Memory B cell (primary cell): ENCODE measurements around the gene TTC28.

ENCODE experiments used
- ATAC-seq: fragments of 150-1000 bp; cut with Tn5 transposase; 2 replicates; pipeline ENCODE4 v1.10.0; 2021; ENCODE audit warnings: low read depth, mild to moderate bottlenecking, moderate library complexity
- DNase-seq, 2 donors: peaks; one replicate each; pipeline ENCODE4 v3.0.0; 2022; ENCODE audit warnings: low spot score in 2 of 2
- H3K27ac Mint-ChIP-seq: one replicate; pipeline ENCODE4 v1.8.0; 2022; ENCODE audit warnings: mild to moderate bottlenecking, moderate library complexity, mixed read lengths
- H3K27me3 Mint-ChIP-seq: one replicate; pipeline ENCODE4 v1.8.0; 2022; ENCODE audit warnings: mixed read lengths
- H3K36me3 Mint-ChIP-seq: one replicate; pipeline ENCODE4 v1.8.0; 2022; ENCODE audit warnings: mild to moderate bottlenecking, mixed read lengths
- H3K4me1 Mint-ChIP-seq: one replicate; pipeline ENCODE4 v1.8.0; 2022; ENCODE audit warnings: mixed read lengths
- H3K4me3 Mint-ChIP-seq: one replicate; pipeline ENCODE4 v1.8.0; 2022; ENCODE audit warnings: mild to moderate bottlenecking, moderate library complexity, mixed read lengths
- H3K9me3 Mint-ChIP-seq: one replicate; pipeline ENCODE4 v1.8.0; 2022; ENCODE audit warnings: mixed read lengths

The TTC28 gene

DNA sequence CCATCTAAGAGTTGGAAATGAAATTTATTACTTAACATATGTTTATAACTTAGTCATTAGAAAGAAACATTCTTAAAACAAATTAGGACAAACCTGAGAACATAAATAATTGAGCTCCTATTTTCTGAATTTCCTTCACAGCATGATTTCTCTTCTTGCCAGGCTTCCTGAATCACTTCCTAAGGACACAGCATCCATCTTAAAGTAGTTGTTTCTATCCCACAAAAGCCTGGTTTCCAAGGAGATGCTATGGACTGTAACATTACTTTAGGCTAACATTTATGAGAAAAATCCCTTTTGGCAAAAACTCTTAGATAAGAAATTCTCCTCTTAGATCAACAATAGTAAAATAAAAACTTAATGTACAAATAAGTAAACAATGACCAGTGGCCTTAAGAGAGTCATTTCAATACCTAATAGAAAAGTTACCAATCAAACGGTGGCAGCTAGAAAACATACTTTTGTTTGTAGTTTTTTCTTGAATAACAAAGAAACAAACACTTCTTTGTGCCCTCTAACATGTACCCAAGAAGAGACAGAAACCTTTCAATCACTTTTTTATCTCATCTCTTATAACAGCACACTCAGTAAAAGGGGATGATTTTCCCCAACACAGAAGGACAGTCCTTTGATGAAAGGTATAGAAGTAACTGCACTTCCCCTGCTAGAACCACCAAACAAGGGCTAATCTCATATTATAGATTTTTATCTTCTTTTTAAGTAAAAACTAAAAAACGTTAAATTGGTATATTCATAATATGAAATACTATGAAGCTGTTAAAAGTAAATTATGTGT is 74.5 kb downstream of the TTC28 start:
- no peaks in the 10 kb centered on the region for H3K36me3 Mint-ChIP-seq
- peaks cover 14% of the 10 kb centered on the region for H3K27me3 Mint-ChIP-seq
- H3K4me1 Mint-ChIP-seq: no peaks in the 10 kb centered on the region
- H3K27ac Mint-ChIP-seq: no peak overlapping the region
- H3K4me3 Mint-ChIP-seq: no peak overlapping the region
- ATAC-seq: no peak
- DNase-seq: no peak
- H3K9me3 Mint-ChIP-seq: no peaks in the 10 kb centered on the region

DNA sequence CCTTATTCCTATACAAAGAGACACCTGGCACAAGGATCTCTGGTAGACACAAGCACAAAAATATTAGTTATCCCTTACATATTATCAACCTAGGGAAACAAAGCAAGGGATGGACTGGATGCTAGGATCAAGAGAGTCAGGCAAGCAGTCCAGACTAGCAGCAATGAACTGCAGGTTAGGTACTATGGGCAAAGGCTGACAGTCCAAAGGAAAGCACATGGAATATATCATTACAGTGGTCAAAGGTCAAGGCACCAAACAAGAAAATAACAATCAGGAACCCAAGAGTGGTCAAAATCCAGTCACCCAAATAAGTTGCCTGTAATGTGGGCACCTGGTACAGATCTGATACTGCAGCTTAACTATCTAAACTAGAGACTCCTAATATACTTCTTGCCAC is 77.7 kb downstream of the TTC28 start:
- no peaks in the 10 kb centered on the region for H3K4me1 Mint-ChIP-seq
- no peaks in the 10 kb centered on the region for H3K36me3 Mint-ChIP-seq
- peaks cover 5% of the 10 kb centered on the region for H3K27me3 Mint-ChIP-seq
- ATAC-seq: no peak
- DNase-seq: no peak
- no peak overlapping the region for H3K27ac Mint-ChIP-seq
- no peak overlapping the region for H3K4me3 Mint-ChIP-seq
- H3K9me3 Mint-ChIP-seq: no peaks in the 10 kb centered on the region

DNA sequence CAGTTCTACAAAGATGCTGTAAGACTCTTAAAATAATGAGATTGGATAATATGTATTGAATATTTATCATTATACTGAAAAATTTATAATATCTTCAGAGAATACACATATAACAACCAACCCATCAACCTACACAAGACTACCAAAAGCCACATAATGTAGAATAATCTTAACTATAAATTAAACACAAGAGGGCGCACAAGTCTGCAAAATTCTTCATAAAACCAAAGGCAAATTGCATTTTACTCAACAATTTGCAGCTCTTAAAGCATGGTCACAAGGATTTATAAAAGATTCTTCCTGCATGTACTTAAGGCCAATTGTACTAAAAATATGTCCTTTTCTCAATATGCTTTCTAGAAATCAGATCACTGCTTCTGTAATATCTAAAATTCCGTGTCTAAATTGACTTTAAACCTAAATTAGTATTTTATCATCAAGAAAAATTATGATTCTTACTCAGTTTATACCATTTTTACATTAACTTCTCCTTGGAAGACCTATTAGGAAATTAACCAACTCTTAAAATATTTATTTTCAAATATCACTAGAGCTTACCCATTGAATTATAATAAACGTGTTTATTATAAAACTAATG is 79.0 kb downstream of the TTC28 start:
- Mint-ChIP-seq H3K27ac (no peak overlapping the region), H3K4me1 (no peaks in the 10 kb centered on the region), H3K27me3 (peaks cover 7% of the 10 kb centered on the region), H3K9me3 (no peaks in the 10 kb centered on the region), H3K4me3 (no peak overlapping the region), H3K36me3 (no peaks in the 10 kb centered on the region)
- ATAC-seq: peak; percentile 39
- DNase-seq: peak in 1 of 2 donors; percentile 46

DNA sequence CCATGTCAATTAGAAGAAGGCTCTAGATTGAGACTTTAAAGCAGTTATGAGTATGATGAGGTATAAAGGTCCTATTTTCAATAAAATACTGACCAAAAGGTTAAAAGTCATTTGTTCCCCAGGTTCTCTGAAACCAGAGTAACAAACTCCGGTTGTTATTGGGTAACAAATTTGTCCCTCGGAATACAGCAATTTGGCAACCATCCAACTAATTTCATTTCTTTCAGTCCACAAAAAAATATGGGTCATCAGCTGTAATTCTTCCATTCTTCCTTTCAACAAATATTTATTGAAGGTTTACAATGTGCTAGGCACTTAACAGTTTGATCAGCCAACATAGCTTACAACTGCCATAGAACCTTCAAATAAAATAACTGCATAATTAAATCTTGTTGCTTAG is 79.9 kb downstream of the TTC28 start:
- peaks cover 7% of the 10 kb centered on the region for H3K27me3 Mint-ChIP-seq

DNA sequence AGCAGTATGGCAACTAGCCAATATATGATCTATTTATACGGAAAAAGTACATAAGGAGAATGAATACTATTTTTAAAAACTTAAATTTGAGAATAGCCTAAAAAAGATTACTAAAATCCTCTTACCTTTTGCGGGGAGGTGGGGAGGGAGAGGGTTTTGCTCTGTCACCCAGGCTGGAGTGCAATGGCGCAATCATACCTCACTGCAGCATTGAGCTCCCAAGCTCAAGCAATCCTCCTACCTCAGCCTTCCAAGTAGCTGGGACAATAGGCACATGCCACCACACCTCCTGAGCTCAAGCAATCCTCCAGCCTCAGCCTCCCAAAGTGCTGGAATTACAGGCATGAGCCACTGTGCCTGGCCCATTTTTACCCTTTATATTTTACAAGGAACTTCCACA is 82.0 kb downstream of the TTC28 start:
- DNase-seq: no peak
- no peak for ATAC-seq
- Mint-ChIP-seq H3K4me3 (no peak overlapping the region), H3K27ac (no peak overlapping the region), H3K27me3 (peaks cover 10% of the 10 kb centered on the region), H3K9me3 (no peaks in the 10 kb centered on the region), H3K4me1 (no peaks in the 10 kb centered on the region), H3K36me3 (no peaks in the 10 kb centered on the region)

More for the DNA sequence above, 79.9 kb downstream of the TTC28 start:
- Mint-ChIP-seq H3K4me3 (no peak overlapping the region), H3K9me3 (no peaks in the 10 kb centered on the region), H3K27ac (no peak overlapping the region), H3K4me1 (no peaks in the 10 kb centered on the region), H3K36me3 (no peaks in the 10 kb centered on the region)
- DNase-seq (no peak), ATAC-seq (no peak)

DNA sequence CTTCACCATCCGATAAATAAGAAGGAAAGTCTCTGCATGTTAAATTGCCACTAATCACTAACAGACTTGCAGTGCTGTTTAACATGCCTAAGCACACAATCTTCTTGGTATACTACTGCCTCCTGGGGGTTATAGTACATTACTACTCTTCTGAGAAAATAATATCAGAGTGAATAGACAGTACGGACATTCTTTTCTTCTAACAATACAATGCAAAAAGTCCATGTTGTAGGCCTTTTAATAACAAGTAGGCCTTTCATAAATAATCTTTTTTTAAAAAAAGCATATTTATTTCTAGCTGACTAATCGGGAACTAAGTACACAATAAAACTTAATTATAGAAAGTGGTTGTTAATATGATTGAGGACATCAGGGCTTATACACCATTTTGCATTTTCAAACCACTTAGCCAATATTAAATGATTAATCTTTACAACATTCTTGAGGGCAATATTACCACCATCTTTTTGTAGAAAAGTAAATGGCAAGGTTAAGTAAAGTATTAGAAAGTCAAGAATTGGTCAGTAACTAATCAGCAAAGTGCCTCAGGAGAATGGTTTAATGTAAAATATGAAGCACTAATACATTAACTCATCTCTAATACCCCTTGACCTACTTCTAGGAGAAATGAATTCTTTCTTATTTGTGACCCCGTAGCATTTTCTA is 84.7 kb downstream of the TTC28 start:
- no peak for DNase-seq

DNA sequence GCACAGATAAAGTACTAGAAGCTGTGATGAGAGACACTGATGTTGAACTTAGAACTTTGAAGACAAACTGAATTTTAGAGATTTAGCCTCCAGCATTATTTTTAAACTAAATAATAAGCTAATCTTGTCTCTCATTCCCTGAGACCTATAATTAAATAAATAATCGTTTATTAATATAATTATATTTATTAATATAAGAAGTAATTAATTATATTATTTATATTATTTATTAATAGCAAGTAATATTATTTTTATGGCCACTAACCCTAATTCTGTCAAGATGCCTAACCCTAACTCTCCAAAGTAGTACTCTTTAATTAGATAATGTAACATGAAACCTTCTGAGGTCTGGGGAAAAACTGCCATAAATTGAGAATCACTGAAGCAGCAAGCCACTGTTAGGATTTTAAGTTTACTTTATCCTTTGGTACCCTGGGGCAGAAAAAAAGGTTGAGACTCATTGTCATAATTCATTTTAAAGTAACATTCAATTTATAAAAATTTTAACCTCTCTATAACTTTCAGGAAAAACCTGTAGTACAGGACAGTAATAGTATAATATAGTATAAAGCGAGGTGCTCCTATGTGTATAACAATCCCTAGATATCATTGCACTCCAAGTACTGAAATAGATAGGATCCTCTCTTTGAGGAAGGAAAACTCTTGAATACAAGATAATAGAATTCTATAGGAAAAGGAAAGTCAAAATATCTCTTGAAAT is 85.4 kb downstream of the TTC28 start:
- ATAC-seq: no peak
- Mint-ChIP-seq H3K4me1 (no peaks in the 10 kb centered on the region), H3K27ac (no peak overlapping the region), H3K4me3 (no peak overlapping the region), H3K27me3 (peaks cover 10% of the 10 kb centered on the region), H3K36me3 (no peaks in the 10 kb centered on the region), H3K9me3 (no peaks in the 10 kb centered on the region)
- no peak for DNase-seq

More for the DNA sequence above, 84.7 kb downstream of the TTC28 start:
- Mint-ChIP-seq H3K4me1 (no peaks in the 10 kb centered on the region), H3K27me3 (peaks cover 10% of the 10 kb centered on the region), H3K36me3 (no peaks in the 10 kb centered on the region), H3K4me3 (no peak overlapping the region), H3K9me3 (no peaks in the 10 kb centered on the region), H3K27ac (no peak overlapping the region)
- ATAC-seq: peak; percentile 58

DNA sequence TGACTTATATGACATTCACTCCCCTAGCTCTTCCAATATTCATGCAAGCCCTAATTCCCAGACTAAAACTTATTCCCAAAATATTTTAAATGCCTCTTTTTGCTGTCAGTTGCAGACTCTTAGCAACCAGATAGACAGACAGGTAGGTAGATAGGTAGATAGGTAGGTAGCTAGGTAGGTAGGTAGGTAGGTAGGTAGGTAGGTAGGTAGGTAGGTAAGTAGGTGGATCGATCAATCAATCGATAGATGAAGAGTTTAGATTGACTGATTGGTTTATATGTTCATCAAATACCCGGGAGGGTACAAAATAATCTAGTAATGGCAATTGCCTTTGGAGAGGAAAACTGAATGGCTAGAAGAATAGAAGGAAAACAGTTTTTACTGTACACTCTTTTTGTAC is 86.3 kb downstream of the TTC28 start:
- Mint-ChIP-seq H3K27ac (no peak overlapping the region), H3K9me3 (no peaks in the 10 kb centered on the region), H3K36me3 (no peaks in the 10 kb centered on the region), H3K27me3 (peaks cover 10% of the 10 kb centered on the region), H3K4me3 (no peak overlapping the region), H3K4me1 (no peaks in the 10 kb centered on the region)
- DNase-seq (no peak), ATAC-seq (no peak)

DNA sequence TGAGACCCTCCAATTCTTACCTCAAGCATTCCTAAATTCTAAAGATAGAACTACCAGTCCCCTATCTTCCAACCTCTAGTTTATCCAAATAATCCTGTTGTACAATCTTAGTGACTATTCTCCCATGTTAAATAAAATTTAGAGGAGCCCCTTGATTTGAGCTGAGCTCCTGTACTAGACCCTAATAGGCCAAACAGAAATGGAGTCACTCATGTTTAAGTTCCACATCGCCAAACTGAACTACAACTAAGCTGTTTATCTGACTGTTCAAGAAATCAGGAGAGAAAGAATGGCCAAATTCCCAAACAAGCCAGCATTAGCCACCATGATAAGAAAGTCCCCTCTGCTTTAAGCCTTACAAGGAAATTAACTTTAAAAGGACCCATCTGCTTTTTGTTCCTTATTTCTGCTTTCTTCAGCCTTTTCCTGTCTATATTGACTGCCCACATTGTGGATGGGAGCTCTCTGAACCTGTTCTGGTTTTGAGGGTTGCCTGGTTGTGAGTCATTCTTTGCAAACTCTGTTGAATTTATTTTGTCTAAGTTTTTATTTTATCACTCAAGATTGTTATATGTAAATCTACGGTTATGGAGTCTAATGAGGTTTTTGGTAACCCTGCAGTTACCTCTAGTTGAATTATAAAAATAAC is 90.4 kb downstream of the TTC28 start:
- H3K9me3 Mint-ChIP-seq: no peaks in the 10 kb centered on the region

DNA sequence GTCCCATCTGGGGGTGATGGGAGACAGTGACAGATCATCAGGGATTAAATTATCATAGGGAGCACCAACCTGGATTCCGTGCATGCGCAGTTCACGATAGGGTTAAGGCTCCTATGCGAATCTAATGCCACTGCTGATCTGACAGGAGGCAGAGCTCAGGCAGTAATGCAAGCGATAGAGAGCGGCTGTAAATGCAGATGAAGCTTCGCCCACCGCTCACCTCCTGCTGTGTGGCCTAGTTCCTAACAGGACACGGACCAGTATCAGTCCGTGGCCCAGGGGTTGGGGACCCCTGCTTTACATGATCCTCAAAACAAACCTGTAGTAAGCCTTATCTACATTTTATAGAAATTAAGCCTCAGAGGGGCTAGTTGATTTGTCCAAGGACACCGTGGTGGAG is 94.3 kb downstream of the TTC28 start:
- no peaks in the 10 kb centered on the region for H3K36me3 Mint-ChIP-seq
- ATAC-seq: no peak

More for the DNA sequence above, 90.4 kb downstream of the TTC28 start:
- ATAC-seq (no peak), DNase-seq (no peak)
- Mint-ChIP-seq H3K27me3 (peaks cover 9% of the 10 kb centered on the region), H3K27ac (no peak overlapping the region), H3K4me1 (no peaks in the 10 kb centered on the region), H3K4me3 (no peak overlapping the region), H3K36me3 (no peaks in the 10 kb centered on the region)

DNA sequence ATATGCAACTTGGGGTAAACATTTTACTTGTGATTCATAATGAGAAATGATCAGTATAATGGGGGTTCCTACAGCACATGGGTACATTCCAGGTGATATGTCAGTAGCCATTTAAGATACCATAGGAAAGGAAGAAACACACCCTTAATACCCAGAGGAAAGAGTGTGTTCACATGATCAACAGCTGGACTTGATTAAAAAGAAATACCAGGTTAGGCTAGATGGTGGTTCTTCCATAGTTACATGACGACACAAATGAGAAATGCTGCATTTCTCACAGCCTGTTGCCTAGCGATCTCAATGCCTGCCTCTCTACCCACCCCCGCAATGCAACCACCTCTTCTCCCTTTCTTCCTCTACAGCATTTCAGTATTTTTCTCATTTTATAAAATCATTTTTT is 96.8 kb downstream of the TTC28 start:
- Mint-ChIP-seq H3K4me1 (no peaks in the 10 kb centered on the region), H3K27me3 (peaks cover 8% of the 10 kb centered on the region), H3K9me3 (no peaks in the 10 kb centered on the region), H3K4me3 (no peak overlapping the region), H3K36me3 (no peaks in the 10 kb centered on the region), H3K27ac (no peak overlapping the region)
- DNase-seq: no peak
- no peak for ATAC-seq

More for the DNA sequence above, 94.3 kb downstream of the TTC28 start:
- H3K4me1 Mint-ChIP-seq: no peaks in the 10 kb centered on the region
- H3K27ac Mint-ChIP-seq: no peak overlapping the region
- no peak overlapping the region for H3K4me3 Mint-ChIP-seq
- H3K27me3 Mint-ChIP-seq: peaks cover 2% of the 10 kb centered on the region
- DNase-seq: no peak
- H3K9me3 Mint-ChIP-seq: no peaks in the 10 kb centered on the region

DNA sequence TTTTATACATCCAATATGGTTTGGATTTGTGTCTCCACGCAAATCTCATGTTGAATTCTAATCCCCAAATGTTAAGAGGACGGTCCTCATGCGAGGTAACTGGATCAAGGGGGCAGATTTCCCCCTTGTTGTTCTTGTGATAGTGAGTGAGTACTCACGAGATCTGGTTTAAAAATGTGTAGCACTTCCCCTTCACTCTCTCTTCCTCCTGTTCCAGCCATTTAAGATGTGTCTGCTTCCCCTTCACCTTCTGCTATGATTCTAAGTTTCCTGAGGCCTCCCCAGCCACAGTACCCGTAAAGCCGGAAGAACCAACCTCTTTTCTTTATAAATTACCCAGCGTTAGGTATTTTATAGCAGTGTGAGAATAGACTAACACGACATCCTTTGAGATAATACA is 98.6 kb downstream of the TTC28 start:
- DNase-seq: no peak
- Mint-ChIP-seq H3K27me3 (peaks cover 8% of the 10 kb centered on the region), H3K4me1 (no peaks in the 10 kb centered on the region), H3K36me3 (no peaks in the 10 kb centered on the region), H3K27ac (no peak overlapping the region), H3K4me3 (no peak overlapping the region), H3K9me3 (no peaks in the 10 kb centered on the region)
- ATAC-seq: no peak

DNA sequence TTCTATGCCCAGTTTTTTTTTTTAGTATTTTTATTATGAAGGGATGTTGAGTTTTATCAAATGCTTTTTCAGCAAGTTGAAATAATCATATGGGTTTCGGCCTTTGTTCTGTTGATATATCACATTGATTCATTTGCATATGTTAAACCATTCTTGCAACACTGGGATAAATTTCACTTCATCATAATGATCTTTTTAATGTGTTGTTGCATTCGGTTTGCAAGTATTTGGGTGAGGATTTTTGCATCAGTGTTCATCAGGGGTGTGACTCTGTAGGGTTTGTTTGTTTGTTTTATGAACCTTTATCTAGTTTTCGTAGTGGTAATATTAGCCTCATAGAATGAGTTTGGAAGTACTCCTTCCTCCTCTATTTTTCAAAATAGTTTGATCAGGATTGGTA is 103.5 kb downstream of the TTC28 start:
- H3K4me3 Mint-ChIP-seq: no peak overlapping the region
- no peak for ATAC-seq
- no peaks in the 10 kb centered on the region for H3K36me3 Mint-ChIP-seq
- no peaks in the 10 kb centered on the region for H3K4me1 Mint-ChIP-seq
- peaks cover 8% of the 10 kb centered on the region for H3K27me3 Mint-ChIP-seq
- no peak overlapping the region for H3K27ac Mint-ChIP-seq
- H3K9me3 Mint-ChIP-seq: no peaks in the 10 kb centered on the region
- DNase-seq: no peak
